GM18502 (cell line): ENCODE data around the gene RNF167.
A peak's percentile ranks its signal among the peaks of the same experiment; 100 is the strongest.

Source experiments
- ATAC-seq: cut with Tn5 transposase; IDR thresholded peaks from one replicate; pipeline ENCODE4 v1.9.1; 2021; ENCODE audit warnings: mild to moderate bottlenecking; ENCODE audit not compliant: unreplicated experiment, poor library complexity

RNF167 gene

DNA sequence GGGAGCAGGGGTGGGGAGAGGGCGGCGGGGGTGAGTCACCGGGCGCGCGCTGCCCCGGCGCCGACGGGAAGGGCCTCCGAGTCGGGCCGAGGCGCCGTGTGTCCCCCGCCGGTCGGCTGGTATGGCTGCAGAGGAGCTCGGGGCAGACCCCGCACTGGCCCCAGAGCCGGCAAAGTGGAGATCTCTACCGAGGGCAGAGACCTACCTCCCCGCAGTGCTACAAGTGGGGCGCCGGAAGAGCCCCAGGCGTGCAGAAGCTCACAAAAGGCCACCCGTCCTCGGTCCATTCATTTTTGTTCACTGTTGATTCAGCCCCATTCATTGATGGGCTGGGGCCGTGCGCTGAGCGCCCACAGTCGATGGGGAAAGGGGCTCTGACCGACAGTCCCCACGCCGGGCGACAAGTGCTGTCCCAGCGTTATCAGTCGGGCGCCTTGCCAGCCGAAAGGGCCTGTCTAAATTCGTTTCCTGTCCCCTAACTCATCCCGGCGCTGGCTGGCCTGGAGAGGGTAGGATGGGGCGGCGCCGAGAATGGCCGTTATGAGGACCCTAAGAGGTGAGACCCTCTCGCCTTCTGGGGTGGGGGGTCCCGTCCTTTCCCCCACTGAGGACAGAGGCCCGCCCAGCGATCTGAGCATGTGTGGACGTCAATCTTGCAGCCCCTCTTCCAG lies 10.1 kb downstream of the RNF167 start:
- ATAC-seq: peak; percentile 5

DNA sequence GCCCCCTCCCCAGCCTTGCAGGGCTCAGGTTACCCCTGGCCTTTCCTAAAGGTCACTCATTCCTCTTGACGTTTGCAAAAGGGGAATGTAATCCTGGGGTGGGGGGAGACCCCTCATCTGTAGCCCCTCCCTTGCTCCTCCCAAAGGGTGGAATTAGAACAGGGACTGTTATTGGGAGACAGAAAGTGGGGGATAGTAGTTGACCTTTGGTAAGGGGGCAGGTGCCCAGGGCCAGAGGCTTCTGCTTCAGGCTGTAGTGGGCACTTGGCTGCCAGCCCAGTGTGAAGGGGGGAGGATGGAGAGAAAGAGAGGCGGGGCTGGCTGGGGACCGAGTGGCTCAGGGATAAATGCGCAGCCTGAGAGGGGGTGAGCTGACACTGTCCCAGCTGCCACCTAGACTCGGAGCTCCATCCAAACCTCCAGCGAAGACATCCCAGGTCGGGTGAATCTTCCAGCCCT lies 10.7 kb downstream of the RNF167 start, which contains the start of gene ENO3:
Gene ENO3 (plus strand): TSS at position 374 of the 459 bp plus-strand sequence. CDS start 711 bp downstream, outside the sequence.
- no peak for ATAC-seq

DNA sequence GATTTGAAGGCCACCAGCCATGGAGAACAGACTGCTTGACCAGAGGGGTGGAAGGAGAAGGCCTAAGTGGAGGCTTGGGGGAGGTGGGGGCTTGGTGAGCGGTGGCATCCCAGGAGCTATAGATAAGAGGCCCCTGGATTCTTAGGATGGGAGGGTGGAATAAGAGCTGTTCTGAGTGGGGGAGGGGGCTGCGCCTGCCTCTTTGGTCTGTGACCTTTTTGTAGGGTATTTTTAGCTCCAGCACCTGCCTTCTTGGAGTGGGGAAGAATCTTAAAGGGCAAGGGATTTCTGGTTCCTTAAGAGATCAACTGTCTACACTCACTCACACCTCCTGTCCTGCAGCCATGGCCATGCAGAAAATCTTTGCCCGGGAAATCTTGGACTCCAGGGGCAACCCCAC lies 11.4 kb downstream of the RNF167 start:
- ATAC-seq: no peak

DNA sequence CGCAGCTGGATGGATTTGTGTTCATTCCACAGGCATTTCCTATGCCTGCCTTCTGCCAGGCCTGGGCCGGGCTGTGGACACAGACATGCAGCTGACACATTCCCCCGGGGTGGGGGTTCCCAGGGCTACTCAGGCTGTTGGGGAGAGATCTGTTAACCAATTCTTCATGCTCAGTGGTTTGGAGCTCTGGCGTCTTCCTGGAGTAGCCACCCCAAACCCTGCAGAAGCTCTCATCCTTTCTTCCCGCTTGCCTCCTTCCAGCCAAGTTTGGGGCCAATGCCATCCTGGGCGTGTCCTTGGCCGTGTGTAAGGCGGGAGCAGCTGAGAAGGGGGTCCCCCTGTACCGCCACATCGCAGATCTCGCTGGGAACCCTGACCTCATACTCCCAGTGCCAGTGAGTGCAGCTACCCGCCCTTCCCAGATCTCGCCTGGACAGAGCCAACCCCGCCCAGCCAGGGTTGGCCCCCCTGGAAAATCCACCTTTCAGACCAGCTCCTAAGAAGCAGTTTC lies 13.4 kb downstream of the RNF167 start:
- no peak for ATAC-seq

DNA sequence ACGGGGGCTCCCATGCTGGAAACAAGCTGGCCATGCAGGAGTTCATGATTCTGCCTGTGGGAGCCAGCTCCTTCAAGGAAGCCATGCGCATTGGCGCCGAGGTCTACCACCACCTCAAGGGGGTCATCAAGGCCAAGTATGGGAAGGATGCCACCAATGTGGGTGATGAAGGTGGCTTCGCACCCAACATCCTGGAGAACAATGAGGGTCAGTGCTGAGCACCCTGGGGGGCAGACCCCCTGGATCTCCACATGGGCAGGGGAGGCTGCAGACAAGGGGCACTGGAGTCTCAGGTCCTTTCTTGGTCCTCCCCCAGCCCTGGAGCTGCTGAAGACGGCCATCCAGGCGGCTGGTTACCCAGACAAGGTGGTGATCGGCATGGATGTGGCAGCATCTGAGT lies 15.0 kb downstream of the RNF167 start:
- no peak for ATAC-seq

DNA sequence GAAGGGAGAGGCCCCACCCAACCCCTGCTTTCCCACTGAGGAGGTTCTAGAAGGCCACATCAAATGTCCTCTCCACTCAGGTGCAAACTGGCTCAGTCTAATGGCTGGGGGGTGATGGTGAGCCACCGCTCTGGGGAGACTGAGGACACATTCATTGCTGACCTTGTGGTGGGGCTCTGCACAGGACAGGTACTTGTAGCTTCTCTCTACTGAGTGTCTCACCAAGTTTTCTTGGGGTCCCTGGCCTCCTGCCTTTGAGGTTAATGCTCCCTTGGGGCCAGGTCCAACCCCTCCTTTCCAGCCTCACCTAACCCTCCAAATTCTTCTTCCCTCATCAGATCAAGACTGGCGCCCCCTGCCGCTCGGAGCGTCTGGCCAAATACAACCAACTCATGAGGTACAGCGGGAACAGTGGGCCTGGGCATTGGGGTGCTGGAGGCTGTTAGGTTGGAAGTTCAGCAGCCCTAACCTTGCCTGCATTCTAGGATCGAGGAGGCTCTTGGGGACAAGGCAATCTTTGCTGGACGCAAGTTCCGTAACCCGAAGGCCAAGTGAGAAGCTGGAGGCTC lies 16.5 kb downstream of the RNF167 start:
- ATAC-seq: no peak

DNA sequence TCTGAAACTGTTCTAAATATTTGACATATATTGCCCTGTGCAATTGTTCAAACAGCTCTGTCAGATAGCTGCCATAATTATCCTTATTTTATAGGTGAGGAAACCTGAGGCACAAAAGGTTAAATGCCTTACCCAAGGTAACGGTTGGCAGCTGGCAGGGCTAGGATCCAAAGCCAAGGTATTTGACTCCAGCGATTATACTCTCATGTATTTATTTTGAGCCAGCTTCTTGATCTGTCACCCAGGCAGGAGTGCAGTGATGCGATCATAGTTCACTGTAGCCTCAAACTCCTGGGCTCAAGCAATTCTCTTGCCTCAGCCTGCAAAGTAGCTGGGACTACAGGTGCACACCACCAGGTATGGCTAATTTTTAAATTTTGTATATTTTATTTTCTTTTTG lies 18.0 kb downstream of the RNF167 start:
- no peak for ATAC-seq

DNA sequence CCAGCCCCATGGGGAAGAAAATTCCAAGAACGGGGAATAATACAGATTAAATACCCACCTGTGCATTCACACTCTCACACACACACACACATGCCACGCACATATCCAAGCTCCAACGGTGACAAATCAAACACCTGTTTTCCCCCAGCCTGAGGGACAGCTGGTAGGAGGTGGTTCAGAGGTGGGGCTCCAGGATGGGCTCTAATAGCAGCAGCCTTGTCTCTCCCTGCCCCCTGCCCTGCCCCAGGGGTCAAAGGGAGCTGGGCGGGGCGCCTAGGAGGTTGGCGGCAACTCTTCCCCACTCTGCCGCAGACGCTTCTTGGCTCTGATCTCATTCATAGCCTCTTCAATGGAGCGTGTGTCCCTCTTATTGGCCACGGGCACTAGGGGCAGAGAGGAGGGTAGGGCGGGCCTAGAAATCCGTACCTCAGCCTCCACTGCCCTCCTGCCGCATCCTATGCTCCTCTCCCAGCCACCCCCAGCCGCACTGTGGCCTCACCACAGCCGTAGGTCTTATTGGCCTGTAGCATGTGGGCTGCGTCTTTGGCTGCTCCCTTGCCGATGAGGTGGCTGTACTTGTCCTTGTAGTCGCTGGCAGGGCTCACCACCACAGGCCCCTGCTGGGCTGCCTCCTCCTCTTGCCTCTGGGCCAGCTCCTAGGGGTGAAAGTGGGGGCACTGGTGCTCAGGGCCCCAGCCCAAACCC lies 19.3 kb downstream of the RNF167 start:
- no peak for ATAC-seq

DNA sequence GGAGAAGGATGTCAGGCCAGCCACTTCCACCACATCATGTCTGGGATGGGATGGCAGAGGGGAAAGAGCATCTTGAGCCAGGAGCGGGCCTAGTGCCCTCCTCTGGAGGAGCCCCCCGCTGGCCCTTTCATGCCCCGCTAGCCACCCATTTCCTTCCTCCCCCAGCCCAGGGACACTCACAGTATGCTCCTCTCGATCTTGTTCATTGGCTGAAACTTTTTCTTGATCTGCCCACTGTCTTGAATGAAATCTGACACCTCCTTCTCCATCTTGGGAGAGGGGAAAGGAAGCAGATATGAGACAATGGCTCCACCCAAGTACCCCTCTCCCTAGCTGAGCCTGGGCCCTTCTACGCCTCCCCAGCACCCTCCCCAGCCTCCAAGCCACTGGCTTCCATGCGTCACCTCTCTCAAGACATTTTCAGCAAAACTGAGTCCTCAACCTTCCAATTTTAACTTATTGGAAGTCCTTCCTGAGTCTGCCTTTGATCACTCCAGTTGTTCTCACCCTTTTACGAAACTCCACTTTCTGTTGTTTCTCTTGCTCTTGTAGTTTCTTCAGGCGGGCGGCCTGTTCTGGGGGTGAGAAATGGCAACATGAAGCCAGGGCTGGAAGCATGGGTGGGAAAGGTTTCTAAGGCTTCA lies 20.3 kb downstream of the RNF167 start:
- ATAC-seq: no peak

DNA sequence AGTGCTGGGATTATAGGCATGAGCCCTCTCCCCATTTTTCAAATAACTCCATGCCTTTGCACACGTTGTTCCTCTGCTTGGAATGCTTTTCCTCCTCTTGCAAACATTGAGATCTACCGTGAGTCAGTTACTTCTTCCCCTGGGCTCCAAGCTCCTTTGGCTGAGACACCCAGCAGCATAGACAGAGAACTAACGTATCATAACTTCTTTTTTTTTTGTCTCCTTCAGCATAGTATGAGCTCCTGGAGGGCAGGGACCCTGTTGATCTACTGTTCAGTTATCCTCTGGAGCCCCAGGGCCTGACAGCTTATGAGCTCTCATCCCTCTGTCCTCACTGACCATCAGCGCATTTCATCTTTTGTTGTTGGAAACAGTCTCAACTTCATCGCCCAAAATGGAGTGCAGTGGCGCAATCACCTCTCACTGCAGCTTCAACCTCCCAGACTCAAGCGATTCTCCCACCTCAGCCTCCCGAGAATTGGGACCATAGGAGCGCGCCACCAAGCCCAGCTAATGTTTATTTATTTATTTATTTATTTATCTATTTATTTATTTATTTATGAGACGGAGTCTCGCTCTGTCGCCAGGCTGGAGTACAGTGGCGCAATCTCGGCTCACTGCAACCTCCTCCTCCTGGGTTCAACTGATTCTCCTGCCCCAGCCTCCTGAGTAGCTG lies 25.4 kb downstream of the RNF167 start:
- no peak for ATAC-seq

DNA sequence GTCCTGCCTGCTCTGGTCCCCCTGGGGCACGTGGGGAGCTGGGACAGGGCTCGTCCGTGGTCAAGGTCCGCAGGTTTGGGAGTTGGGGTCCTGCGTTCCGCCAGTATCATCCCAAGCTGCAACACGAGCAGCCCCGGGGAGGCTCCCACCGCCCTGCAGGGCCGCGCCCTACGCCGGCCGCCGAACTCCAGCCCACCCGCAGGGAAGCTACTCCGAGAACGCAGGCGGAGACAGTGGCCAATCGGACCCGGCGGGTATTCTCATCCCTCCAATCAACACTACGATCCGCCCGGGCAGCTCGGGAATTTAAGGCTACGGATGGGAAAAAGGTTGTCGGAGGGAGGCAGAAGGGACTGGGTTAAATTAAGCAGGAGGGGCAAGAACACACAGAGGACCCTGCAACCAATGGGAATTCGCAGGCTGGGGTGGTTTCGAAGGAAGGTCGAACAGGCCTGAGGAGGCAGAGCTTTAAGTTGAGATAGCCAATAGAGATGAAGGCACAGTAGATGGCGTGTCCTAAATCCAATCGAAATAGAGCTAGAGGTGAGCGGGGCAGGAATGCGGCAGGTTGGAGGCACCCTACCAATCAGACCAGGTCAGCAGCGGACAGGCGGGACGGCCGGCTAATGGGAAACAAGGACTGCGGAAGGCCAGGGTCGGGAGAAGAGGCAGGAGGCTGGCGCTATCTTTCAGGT lies 26.9 kb downstream of the RNF167 start:
- peak; percentile 79 for ATAC-seq

DNA sequence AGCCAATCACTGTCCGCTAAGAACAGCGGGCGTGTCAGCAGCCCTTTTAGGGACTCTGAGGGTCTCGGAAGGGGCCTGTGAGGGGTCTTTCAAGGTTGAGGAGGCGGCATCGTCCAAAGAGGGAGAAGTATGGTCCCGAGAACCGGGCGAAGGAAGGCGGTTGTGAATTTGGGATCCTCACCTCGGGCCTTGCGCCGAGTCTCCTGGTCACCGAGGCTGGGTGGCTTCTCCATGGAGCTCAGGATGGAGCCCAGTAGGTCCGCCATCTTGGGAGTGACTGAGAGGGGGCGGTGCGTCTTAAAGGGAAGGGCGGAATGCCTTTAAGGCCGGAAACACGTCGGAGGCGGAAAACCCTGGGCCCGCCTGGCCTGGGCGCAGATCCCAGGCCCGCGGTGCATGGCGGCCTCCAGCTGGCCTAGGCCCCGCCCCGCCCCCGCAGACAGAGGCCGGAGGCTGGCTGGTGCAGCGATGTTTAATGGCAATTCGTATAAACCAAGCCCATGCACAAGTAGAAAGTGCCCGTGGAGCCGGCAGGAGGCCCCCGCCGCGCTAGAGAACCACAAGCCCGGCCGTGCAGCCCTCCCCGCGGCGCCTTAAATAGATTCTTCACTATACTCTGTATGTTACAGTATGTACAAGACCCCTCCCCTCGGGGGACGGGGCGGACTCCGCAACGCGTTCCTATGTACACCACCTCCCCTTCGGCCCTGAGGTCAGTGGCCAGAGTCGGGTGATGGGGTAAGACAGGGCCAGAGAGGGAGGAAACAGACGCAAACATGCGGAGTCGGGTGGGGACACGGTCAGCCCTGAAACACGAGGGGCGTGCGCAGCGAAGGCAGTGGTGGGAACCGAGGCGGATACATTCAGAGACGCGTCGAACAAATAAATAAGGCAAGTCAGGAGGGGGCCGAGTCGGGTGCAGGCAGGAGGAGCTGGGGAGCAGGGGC lies 27.7 kb downstream of the RNF167 start, which contains the start of gene SPAG7:
Gene SPAG7 (minus strand): TSS at position 279 of the 947 bp plus-strand sequence. CDS start 13 bp downstream, at position 266.
- ATAC-seq: peak; percentile 63

DNA sequence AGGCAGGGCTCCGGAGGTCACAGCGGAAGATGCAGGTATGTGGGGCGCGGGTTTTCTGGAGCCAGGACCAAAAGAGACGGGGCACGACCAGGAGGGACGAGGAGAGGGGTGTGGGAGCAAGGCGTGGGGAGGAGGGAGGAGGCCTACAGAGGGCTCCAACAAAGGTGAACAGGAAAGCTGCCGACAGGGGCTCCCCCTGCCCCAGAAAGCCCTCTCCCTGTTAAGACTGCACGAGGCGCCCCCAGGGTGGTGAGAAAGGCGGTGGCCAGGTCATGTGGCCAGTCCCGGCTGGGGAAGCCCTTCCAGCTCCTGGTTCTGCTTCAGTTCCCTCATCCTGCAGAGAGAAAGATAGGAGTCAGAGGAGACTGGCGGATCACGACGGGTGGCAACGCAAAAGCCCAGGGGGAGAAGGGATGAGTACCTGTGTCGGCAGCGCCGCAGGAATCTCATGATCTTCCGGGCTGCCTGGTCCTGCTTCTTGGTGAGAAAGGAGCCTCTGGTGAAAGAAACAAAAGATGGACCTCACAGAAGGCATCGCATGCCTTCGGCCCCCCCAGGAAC lies 28.5 kb downstream of the RNF167 start:
- ATAC-seq: no peak

DNA sequence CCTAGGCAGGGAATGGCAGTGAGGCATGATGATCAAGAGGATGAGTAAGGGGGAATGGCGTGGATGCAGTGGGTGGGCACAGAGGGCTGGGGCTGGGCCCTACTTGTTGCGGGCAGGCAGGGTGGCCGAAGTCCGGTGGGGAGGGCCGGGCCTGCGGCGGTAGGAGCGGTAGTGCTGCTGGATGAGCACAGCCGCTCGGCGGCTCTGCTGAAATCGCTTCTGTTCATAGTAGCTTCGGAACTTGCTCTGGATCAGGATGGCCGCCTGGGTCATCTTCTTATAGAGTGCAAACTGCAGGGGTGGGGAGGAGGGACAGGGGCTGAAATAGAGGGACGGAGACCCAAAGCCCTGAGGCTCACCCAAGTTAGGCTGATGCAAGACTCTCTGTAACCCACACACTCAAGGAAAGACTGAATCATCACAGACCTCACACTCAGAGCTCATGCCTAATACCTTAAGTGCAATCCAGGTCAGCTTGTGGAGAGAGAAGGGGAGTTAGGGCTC lies 29.0 kb downstream of the RNF167 start:
- ATAC-seq: no peak

DNA sequence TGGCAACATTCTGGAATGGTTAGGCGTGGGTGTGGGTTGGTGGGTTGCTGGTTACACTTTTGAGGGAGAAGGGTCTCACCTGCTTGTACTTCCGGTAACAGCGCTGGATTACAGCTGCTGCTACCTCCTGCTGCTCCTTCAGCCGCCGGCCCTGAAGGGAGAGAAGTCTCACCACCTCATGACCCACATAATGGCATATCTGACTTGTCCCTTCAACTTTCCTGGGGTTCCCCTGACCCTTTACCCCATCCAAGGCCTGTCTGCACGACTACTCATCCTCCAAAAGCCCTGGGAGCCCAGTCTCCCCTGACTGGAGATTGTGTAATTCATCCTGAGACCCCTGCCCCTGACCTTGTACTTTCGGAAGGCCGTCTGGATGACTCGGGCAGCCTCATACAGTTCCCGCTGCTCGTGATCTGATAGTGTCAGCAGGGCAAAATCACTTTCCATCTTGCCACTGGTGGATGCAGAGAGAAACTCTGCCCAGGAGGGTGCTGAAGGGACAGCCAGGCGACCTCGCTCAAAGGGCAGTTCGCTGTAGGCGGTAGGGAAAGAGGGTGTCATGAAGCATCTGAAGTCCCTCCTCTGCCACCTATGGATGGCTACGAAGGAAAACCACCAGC lies 29.6 kb downstream of the RNF167 start:
- ATAC-seq: no peak

DNA sequence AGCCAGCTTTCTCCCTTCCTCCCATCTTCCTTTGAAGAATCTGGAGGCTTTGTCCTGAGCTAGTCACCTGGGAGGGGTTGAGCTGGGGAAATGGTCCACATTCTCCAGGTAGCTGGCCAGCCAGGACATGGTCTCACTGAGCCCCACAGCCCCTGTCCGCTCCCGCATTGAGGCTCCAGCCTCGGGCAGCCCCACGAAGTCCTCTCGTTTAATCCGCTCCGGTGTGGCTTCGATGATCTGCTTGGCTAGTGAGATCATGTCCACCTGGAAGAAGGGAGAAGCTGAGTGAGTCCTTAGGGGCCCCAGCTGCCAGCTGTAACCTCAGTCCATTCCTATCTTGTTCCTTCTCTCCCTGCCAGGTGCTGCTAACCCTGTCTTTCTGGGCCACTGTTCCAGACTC lies 30.2 kb downstream of the RNF167 start:
- no peak for ATAC-seq

DNA sequence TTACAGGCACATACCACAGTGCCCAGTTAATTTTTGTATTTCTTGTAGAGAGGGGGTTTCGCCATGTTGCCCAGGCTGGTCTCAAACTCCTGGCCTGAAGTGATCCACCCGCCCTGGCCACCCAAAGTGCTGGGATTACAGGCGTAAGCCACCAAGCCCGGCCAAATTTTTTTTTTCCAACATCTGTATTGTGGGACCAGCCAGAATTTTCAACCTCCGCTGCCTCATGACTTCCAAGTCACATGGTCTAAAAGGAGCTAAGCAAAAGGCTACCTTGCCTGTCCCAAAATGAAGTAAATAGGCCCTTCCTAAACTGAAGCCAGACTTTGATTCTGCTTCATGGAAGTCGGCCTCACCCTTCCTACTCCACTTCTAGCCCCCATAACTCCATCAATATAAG lies 31.8 kb downstream of the RNF167 start:
- ATAC-seq: no peak

DNA sequence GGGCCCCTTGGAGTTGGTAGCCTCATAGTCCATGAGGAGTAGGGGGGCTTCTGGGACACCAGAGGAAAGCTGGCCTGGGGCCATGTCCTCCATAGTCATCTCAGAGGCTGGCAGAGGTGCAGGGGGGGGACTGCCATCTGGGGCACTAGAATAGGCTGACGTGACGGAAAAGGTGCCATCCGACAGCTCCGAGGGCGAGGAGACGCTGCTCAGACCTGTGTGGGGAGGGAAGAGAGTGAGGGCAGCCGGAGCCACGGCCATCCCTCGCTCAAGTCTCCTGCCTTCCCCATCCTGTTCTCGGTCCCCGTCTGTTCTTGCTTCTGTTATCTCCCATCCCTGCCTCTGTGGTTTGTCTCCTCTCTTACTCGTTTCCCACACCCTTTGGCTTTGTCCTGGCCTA lies 32.3 kb downstream of the RNF167 start:
- ATAC-seq: no peak
